ENCODE results near the gene NUP85.

- TF ChIP-seq POLR2A (IDR thresholded peaks at IDR 0.05; ENCODE audit: low read depth, low read length) (no peak), POLR2AphosphoS5 (IDR thresholded peaks at IDR 0.05; ENCODE audit: low read depth, low read length) (no peak)
These were observed 34.4 kb downstream of the NUP85 start for GRCh38 chr17:75239778-75240393.

Measured in GM12892 (cell line).